Gastrocnemius medialis (tissue), 4 donors: Measurements from ENCODE around the gene ERC1. TPM values are rescaled to one million over a fixed set of nuclear protein-coding genes. Genes with fewer than 3 reads are reported as not detected.

Source experiments
- ATAC-seq, 2 donors: fragments of 150-250 bp; one replicate each; pipeline ENCODE4 v1.9.1; 2016
- DNase-seq, 2 donors: peaks; one replicate each; pipeline ENCODE4 v3.0.0-alpha.2; 2019
- H3K27ac ChIP-seq, 4 donors: fragments of 200-600 bp; sonication (generic); 1 replicate in 1 of 4; 2 replicates in 3 of 4; pipeline ENCODE4 v1.5.1; 2016 to 2018; ENCODE audit warnings: mild to moderate bottlenecking in 2 of 4, moderate library complexity in 1 of 4
- H3K27me3 ChIP-seq, 3 donors: fragments of 200-600 bp; sonication (generic) in 2 of 3; 1 replicate in 1 of 3; 2 replicates in 2 of 3; pipeline versions ENCODE4 v1.5.1 to v1.6.0; 2016 to 2019; ENCODE audit warnings: mild to moderate bottlenecking in 1 of 3, moderate library complexity in 1 of 3
- H3K36me3 ChIP-seq, 2 donors: fragments of 200-600 bp; sonication (generic) in 1 of 2; one replicate each; pipeline ENCODE4 v1.5.1; 2017 to 2018
- H3K4me1 ChIP-seq, 2 donors: fragments of 200-600 bp; sonication (generic) in 1 of 2; one replicate each; pipeline ENCODE4 v1.5.1; 2016 to 2017; ENCODE audit warnings: mild to moderate bottlenecking in 2 of 2
- H3K4me3 ChIP-seq, 4 donors: fragments of 200-600 bp; sonication (generic) in 3 of 4; 1 replicate in 1 of 4; 2 replicates in 3 of 4; pipeline ENCODE4 v1.5.1; 2016 to 2019; ENCODE audit warnings: mild to moderate bottlenecking in 2 of 4
- H3K9me3 ChIP-seq, 3 donors: fragments of 200-600 bp; sonication (generic) in 2 of 3; 1 replicate in 1 of 3; 2 replicates in 2 of 3; pipeline ENCODE4 v1.5.1; 2016 to 2019
- POLR2A ChIP-seq, 2 donors: fragments of 450-650 bp; IDR thresholded peaks; one replicate each; pipeline ENCODE4 v1.6.1; 2017; ENCODE audit warnings: antibody characterized with exemption in 2 of 2, mild to moderate bottlenecking in 2 of 2, moderate library complexity in 2 of 2
- in situ Hi-C, 4 donors: fragments of 200-750 bp; cut with MboI; loops; one replicate each; pipeline versions ENCODE4 v1.15.0 to v1.8.0; 2017; ENCODE audit warnings: low sequenced_read_pairs in 4 of 4
- intact Hi-C: fragments of 100-400 bp; cut with DNase I; formaldehyde crosslinking; loops from one replicate; pipeline ENCODE4 v1.15.1; 2023; ENCODE audit warnings: low total_unique reads
- total RNA-seq, 4 donors: library from RNA; depleted of rRNA; stranded (reverse); fragments of >200 nt; gene quantifications; one replicate each; pipeline versions ENCODE4 v1.1.0 to v1.2.3, GENCODE V29; 2016
- TF ChIP-seq, protein P1 (sequence below), 5 experiments: fragments of 450-650 bp in 3 of 5; fragments of 200-600 bp in 2 of 5; sonication (generic) in 2 of 5; IDR thresholded peaks in 4 of 5; conservative IDR thresholded peaks in 1 of 5; 1 replicate in 4 of 5; 2 replicates in 1 of 5; pipeline ENCODE4 v1.5.1; 2016 to 2019; ENCODE audit warnings: antibody characterized with exemption in 5 of 5, mild to moderate bottlenecking in 3 of 5, moderate library complexity in 3 of 5

The ERC1 gene
- total RNA-seq, 4 donors from 2014 or later: 20.3 to 39.1 (median 23.5) TPM

DNA sequence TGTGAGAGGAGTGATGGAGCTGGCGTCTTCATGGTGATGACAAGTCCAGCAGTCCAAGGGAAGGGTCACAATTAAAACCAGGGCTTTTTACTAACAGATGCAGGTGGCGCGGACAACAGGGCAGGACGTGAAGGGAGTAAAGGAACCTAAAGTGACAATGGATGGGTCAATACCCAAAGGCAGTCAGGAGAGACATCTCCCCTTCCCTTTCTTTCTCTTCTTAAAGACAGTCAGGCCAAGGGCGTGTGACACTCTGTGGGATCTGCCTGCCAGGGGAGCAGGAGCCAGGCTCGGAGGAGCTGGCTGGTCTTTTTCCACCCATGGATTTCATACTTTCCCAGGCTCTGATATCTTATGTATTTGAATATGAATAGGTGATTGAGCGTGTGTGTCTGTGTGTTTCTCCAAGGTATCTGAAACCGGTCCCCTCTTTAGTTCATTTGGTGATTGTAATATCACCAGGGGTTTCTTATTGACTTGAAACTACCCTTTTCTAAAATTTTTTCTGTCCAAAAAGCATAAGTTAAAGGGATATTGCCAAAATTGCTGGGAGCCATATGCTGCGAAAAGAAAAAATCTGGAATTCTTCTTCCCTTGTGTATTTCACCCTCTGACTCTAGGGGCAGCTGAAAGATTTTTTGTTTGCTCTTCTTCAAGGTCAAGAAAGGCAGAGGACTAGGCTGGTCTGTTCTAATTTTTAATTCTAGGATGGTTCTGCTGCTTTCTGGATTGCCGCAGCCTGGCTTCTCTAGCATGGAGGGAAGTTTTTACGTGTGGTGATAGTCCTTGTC, 541.5 kb downstream of the ERC1 start:
- no peaks in the 10 kb centered on the region for H3K36me3 ChIP-seq
- H3K4me3 ChIP-seq: no peak overlapping the region
- no peak for ATAC-seq
- no peak overlapping the region for H3K27ac ChIP-seq
- peaks cover 0 to 5% of the 10 kb centered on the region in 2 donors for H3K4me1 ChIP-seq
- DNase-seq: no peak
- in situ Hi-C loops: no loop called here
- no peaks in the 10 kb centered on the region for H3K9me3 ChIP-seq
- no peak for TF ChIP-seq POLR2A (IDR thresholded peaks at IDR 0.05)
- TF ChIP-seq, protein P1, sequence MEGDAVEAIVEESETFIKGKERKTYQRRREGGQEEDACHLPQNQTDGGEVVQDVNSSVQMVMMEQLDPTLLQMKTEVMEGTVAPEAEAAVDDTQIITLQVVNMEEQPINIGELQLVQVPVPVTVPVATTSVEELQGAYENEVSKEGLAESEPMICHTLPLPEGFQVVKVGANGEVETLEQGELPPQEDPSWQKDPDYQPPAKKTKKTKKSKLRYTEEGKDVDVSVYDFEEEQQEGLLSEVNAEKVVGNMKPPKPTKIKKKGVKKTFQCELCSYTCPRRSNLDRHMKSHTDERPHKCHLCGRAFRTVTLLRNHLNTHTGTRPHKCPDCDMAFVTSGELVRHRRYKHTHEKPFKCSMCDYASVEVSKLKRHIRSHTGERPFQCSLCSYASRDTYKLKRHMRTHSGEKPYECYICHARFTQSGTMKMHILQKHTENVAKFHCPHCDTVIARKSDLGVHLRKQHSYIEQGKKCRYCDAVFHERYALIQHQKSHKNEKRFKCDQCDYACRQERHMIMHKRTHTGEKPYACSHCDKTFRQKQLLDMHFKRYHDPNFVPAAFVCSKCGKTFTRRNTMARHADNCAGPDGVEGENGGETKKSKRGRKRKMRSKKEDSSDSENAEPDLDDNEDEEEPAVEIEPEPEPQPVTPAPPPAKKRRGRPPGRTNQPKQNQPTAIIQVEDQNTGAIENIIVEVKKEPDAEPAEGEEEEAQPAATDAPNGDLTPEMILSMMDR (IDR thresholded peaks at IDR 0.05 in 4 of 5, conservative IDR thresholded peaks at IDR 0.05 in 1 of 5): no peak
- H3K27me3 ChIP-seq: peaks cover 37 to 63% (median 48%) of the 10 kb centered on the region in 3 donors
- intact Hi-C loops: no loop called here

GRCh38 chr12:1533205-1533601, 542.2 kb downstream of the ERC1 start:
- TF ChIP-seq POLR2A (IDR thresholded peaks at IDR 0.05): no peak
- TF ChIP-seq, protein P1 (IDR thresholded peaks at IDR 0.05 in 4 of 5, conservative IDR thresholded peaks at IDR 0.05 in 1 of 5): no peak
- Histone ChIP-seq H3K36me3 (no peaks in the 10 kb centered on the region), H3K4me3 (no peak overlapping the region), H3K4me1 (peaks cover 0 to 5% of the 10 kb centered on the region in 2 donors), H3K9me3 (no peaks in the 10 kb centered on the region), H3K27ac (no peak overlapping the region), H3K27me3 (peaks cover 37 to 64% (median 46%) of the 10 kb centered on the region in 3 donors)
- DNase-seq: no peak
- no peak for ATAC-seq
- in situ Hi-C loops (no loop called here), intact Hi-C loops (no loop called here)

- peaks cover 37 to 66% (median 45%) of the 10 kb centered on the region in 3 donors for H3K27me3 ChIP-seq
Measured at GRCh38 chr12:1533602-1534304, 542.7 kb downstream of the ERC1 start.

DNA sequence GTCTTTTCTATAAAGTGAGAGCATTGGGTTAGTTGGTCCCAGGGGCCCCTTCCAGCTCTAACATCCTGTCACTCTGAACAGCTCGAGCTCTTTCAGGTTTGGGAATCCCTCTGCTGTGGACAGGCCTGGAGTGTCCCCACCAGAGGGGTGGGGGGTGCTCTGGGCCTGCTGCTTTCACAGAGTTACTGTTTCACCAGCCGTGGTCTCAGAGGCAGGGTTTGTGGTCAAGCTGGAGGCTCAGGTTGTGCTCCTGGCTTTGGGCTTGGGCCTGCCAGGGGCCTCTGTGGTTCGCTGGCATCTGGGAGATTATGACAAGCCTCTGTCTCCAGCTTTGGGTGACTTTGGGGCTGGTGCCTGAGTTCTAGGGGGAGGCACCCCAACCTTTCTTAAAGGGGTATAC, 543.7 kb downstream of the ERC1 start:
- H3K9me3 ChIP-seq: no peaks in the 10 kb centered on the region
- no peak overlapping the region for H3K4me3 ChIP-seq
- no peak overlapping the region for H3K27ac ChIP-seq
- H3K36me3 ChIP-seq: no peaks in the 10 kb centered on the region
- intact Hi-C loops (no loop called here), in situ Hi-C loops (no loop called here)
- peaks cover 0 to 5% of the 10 kb centered on the region in 2 donors for H3K4me1 ChIP-seq
- TF ChIP-seq POLR2A (IDR thresholded peaks at IDR 0.05): no peak
- TF ChIP-seq, protein P1 (IDR thresholded peaks at IDR 0.05 in 4 of 5, conservative IDR thresholded peaks at IDR 0.05 in 1 of 5): no peak
- ATAC-seq (no peak), DNase-seq (no peak)
- peaks cover 27 to 56% (median 36%) of the 10 kb centered on the region in 3 donors for H3K27me3 ChIP-seq

More at GRCh38 chr12:1533602-1534304, 542.7 kb downstream of the ERC1 start:
- ATAC-seq (no peak), DNase-seq (no peak)
- H3K4me3 ChIP-seq: no peak overlapping the region
- no peak overlapping the region for H3K27ac ChIP-seq
- peaks cover 0 to 5% of the 10 kb centered on the region in 2 donors for H3K4me1 ChIP-seq
- intact Hi-C loops (no loop called here), in situ Hi-C loops (no loop called here)
- TF ChIP-seq POLR2A (IDR thresholded peaks at IDR 0.05): no peak
- no peaks in the 10 kb centered on the region for H3K9me3 ChIP-seq
- H3K36me3 ChIP-seq: no peaks in the 10 kb centered on the region

GRCh38 chr12:1536817-1537216, 545.8 kb downstream of the ERC1 start:
- in situ Hi-C loops: no loop called here
- no peaks in the 10 kb centered on the region for H3K36me3 ChIP-seq

More at GRCh38 chr12:1536817-1537216, 545.8 kb downstream of the ERC1 start:
- Histone ChIP-seq H3K4me1 (no peaks in the 10 kb centered on the region), H3K27me3 (peaks cover 17 to 48% (median 28%) of the 10 kb centered on the region in 3 donors), H3K4me3 (no peak overlapping the region), H3K9me3 (no peaks in the 10 kb centered on the region), H3K27ac (no peak overlapping the region)
- ATAC-seq (no peak), DNase-seq (no peak)
- TF ChIP-seq, protein P1 (IDR thresholded peaks at IDR 0.05 in 4 of 5, conservative IDR thresholded peaks at IDR 0.05 in 1 of 5): no peak
- no peak for TF ChIP-seq POLR2A (IDR thresholded peaks at IDR 0.05)
- intact Hi-C loops: no loop called here
